Neural cell (in vitro differentiated cells): ENCODE data around the gene ATP1A4. TPM values are rescaled to one million over a fixed set of nuclear protein-coding genes. Genes with fewer than 3 reads are reported as not detected.

Experiments used
- H2AFZ ChIP-seq: fragments of 200-600, 300-800 bp; sonication (generic), shearing (Covaris generic); 2 replicates; pipeline ENCODE4 v1.6.0; 2014; ENCODE audit warnings: low read depth, mild to moderate bottlenecking, antibody characterized with exemption, low read length, moderate library complexity
- H3F3A ChIP-seq: fragments of 200-600 bp; shearing (Covaris generic); 2 replicates; pipeline ENCODE4 v1.6.1; 2016; ENCODE audit warnings: mild to moderate bottlenecking, moderate library complexity, mixed read lengths, antibody characterized with exemption, low read length; ENCODE audit not compliant: insufficient read depth, poor library complexity, severe bottlenecking
- H3K27ac ChIP-seq: fragments of 200-600, 300-800 bp; sonication (generic), shearing (Covaris generic); 2 replicates; pipeline ENCODE4 v1.5.1; 2014; ENCODE audit warnings: mild to moderate bottlenecking, low read length, moderate library complexity
- H3K27me3 ChIP-seq: fragments of 300-800, 200-600 bp; sonication (generic), shearing (Covaris generic); 2 replicates; pipeline ENCODE4 v1.6.0; 2014; ENCODE audit warnings: mild to moderate bottlenecking, low read depth, low read length, moderate library complexity; ENCODE audit not compliant: insufficient read depth
- H3K36me3 ChIP-seq: fragments of 300-800, 200-600 bp; sonication (generic), shearing (Covaris generic); 2 replicates; pipeline ENCODE4 v1.5.1; 2014; ENCODE audit warnings: mild to moderate bottlenecking, antibody characterized with exemption, low read length, moderate library complexity; ENCODE audit not compliant: insufficient read depth
- H3K4me2 ChIP-seq: fragments of 300-800, 200-600 bp; sonication (generic), shearing (Covaris generic); 2 replicates; pipeline ENCODE4 v1.6.0; 2014; ENCODE audit warnings: mild to moderate bottlenecking, low read length
- H3K4me3 ChIP-seq: fragments of 300-800, 200-600 bp; sonication (generic), shearing (Covaris generic); 2 replicates; pipeline ENCODE4 v1.5.1; 2014; ENCODE audit warnings: mild to moderate bottlenecking, low read length, moderate library complexity
- H3K79me2 ChIP-seq: fragments of 200-600 bp; shearing (Covaris generic); replicated peaks from 2 replicates; pipeline ENCODE4 v1.6.0; 2014; ENCODE audit warnings: mild to moderate bottlenecking, low read length, moderate library complexity; ENCODE audit not compliant: insufficient read depth
- H3K9ac ChIP-seq: fragments of 300-800, 200-600 bp; sonication (generic), shearing (Covaris generic); 2 replicates; pipeline ENCODE4 v1.6.1; 2016; ENCODE audit warnings: mild to moderate bottlenecking, low read length, mixed read lengths
- H3K9me2 ChIP-seq: fragments of 200-600 bp; shearing (Covaris generic); 2 replicates; pipeline ENCODE4 v1.6.1; 2016; ENCODE audit warnings: mild to moderate bottlenecking, low read length, mixed read lengths; ENCODE audit not compliant: insufficient read depth
- H3K9me3 ChIP-seq: fragments of 200-600, 300-800 bp; sonication (generic), shearing (Covaris generic); 2 replicates; pipeline ENCODE4 v1.6.1; 2016; ENCODE audit warnings: mild to moderate bottlenecking, mixed run types, low read length, moderate library complexity, mixed read lengths
- H4K20me1 ChIP-seq: fragments of 200-600 bp; shearing (Covaris generic); 2 replicates; pipeline ENCODE4 v1.6.1; 2016; ENCODE audit warnings: mild to moderate bottlenecking, mixed run types; ENCODE audit not compliant: insufficient read depth
- EP300 ChIP-seq: fragments of 450-650 bp; conservative IDR thresholded peaks from 2 replicates; pipeline ENCODE4 v1.6.1; 2014; ENCODE audit warnings: antibody characterized with exemption, mild to moderate bottlenecking, moderate library complexity; ENCODE audit not compliant: poor library complexity, severe bottlenecking
- EZH2 ChIP-seq: fragments of 200-600, 300-800 bp; shearing (Covaris generic), sonication (generic); IDR thresholded peaks from 2 replicates; pipeline ENCODE4 v1.6.1; 2014; ENCODE audit warnings: antibody characterized with exemption, low read length, borderline replicate concordance, mild to moderate bottlenecking; ENCODE audit not compliant: insufficient read depth, poor library complexity, severe bottlenecking
- MXI1 ChIP-seq: fragments of 450-650 bp; conservative IDR thresholded peaks from 2 replicates; pipeline ENCODE4 v1.6.1; 2014; ENCODE audit warnings: antibody characterized with exemption, mild to moderate bottlenecking; ENCODE audit not compliant: poor library complexity, severe bottlenecking
- POLR2AphosphoS5 ChIP-seq: IDR thresholded peaks from 2 replicates; pipeline ENCODE4 v1.6.1; 2012
- RAD21 ChIP-seq: fragments of 450-650 bp; conservative IDR thresholded peaks from 2 replicates; pipeline ENCODE4 v1.6.1; 2014; ENCODE audit warnings: antibody characterized with exemption, mild to moderate bottlenecking, moderate library complexity
- SMC3 ChIP-seq: fragments of 450-650 bp; conservative IDR thresholded peaks from 2 replicates; pipeline ENCODE4 v1.6.1; 2014; ENCODE audit warnings: antibody characterized with exemption, mild to moderate bottlenecking, moderate library complexity; ENCODE audit not compliant: poor library complexity
- TAF1 ChIP-seq: IDR thresholded peaks from 2 replicates; pipeline ENCODE4 v1.6.1; 2012; ENCODE audit warnings: low read depth
- polyA plus RNA-seq: library from polyadenylated mRNA; depleted of rRNA; stranded (reverse); fragments of >200 nt; gene quantifications from 2 replicates; pipeline ENCODE4 v1.2.3, GENCODE V29; 2014
- TF ChIP-seq, protein P1 (sequence below): IDR thresholded peaks from 2 replicates; pipeline ENCODE4 v1.6.1; 2012; ENCODE audit warnings: borderline replicate concordance
- TF ChIP-seq, protein P2 (sequence below): fragments of 450-650 bp; IDR thresholded peaks from 2 replicates; pipeline ENCODE4 v1.5.1; 2014; ENCODE audit warnings: antibody characterized with exemption, mild to moderate bottlenecking, moderate library complexity; ENCODE audit not compliant: poor library complexity, severe bottlenecking

The ATP1A4 gene
- polyA plus RNA-seq, 1 donor from 2014 or later = not detected

DNA sequence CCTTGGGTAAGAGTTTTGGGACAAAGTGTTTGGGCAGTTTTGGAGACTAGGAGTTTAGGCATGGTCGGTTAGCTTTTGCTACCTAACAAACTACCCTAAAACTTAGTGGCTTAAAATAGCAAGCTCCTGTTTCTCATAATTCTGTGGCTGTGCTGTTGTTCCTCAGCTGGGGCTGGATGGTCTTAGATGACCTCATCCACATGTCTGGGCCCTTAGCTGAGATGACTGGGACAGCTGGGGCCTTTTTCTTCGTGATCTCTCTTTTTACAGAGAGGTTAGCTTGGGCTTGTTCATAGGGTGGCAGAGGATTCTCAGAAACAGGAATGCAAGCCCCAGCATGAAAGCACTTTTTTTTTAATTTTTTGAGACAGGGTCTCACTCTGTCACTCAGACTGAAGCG lies 6.6 kb downstream of the ATP1A4 start:
- H3K27ac ChIP-seq = no peak overlapping the region
- H4K20me1 ChIP-seq = no peaks in the 10 kb centered on the region

DNA sequence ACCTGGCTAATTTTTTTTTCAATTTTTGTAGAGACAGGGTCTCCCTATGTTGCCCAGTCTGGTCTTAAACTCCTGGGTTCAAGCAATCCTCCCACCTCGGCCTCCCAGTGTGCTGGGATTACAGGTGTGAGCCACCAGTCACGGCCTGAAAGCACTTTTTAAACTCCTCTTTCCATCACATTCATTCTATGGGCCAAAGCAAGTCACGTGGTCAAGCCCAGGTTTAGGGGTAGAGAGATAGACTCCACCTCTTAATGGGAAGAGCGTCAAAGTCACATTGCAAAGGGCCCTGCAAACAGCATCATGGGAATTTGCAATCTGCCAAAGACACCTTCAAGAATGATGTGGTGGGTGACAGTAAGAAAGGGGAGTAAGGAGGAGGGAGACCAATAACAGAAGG lies 7.1 kb downstream of the ATP1A4 start:
- Histone ChIP-seq H3K27me3 (no peaks in the 10 kb centered on the region), H3K9ac (no peak overlapping the region), H3K4me3 (no peak overlapping the region), H3K27ac (no peak overlapping the region), H3K4me2 (no peak overlapping the region), H3K9me2 (no peaks in the 10 kb centered on the region), H4K20me1 (no peaks in the 10 kb centered on the region), H2AFZ (no peak overlapping the region), H3F3A (no peaks in the 10 kb centered on the region), H3K36me3 (no peaks in the 10 kb centered on the region), H3K79me2 (no peaks in the 10 kb centered on the region), H3K9me3 (no peaks in the 10 kb centered on the region)
- no peak for TF ChIP-seq EZH2

More for the DNA sequence above, 6.6 kb downstream of the ATP1A4 start:
- Histone ChIP-seq H3K27me3 (no peaks in the 10 kb centered on the region), H3K4me2 (no peak overlapping the region), H3K4me3 (no peak overlapping the region), H3K9ac (no peak overlapping the region), H3K79me2 (no peaks in the 10 kb centered on the region), H3K9me3 (no peaks in the 10 kb centered on the region), H3F3A (no peaks in the 10 kb centered on the region), H2AFZ (no peak overlapping the region), H3K36me3 (no peaks in the 10 kb centered on the region), H3K9me2 (no peaks in the 10 kb centered on the region)
- TF ChIP-seq, protein P1, sequence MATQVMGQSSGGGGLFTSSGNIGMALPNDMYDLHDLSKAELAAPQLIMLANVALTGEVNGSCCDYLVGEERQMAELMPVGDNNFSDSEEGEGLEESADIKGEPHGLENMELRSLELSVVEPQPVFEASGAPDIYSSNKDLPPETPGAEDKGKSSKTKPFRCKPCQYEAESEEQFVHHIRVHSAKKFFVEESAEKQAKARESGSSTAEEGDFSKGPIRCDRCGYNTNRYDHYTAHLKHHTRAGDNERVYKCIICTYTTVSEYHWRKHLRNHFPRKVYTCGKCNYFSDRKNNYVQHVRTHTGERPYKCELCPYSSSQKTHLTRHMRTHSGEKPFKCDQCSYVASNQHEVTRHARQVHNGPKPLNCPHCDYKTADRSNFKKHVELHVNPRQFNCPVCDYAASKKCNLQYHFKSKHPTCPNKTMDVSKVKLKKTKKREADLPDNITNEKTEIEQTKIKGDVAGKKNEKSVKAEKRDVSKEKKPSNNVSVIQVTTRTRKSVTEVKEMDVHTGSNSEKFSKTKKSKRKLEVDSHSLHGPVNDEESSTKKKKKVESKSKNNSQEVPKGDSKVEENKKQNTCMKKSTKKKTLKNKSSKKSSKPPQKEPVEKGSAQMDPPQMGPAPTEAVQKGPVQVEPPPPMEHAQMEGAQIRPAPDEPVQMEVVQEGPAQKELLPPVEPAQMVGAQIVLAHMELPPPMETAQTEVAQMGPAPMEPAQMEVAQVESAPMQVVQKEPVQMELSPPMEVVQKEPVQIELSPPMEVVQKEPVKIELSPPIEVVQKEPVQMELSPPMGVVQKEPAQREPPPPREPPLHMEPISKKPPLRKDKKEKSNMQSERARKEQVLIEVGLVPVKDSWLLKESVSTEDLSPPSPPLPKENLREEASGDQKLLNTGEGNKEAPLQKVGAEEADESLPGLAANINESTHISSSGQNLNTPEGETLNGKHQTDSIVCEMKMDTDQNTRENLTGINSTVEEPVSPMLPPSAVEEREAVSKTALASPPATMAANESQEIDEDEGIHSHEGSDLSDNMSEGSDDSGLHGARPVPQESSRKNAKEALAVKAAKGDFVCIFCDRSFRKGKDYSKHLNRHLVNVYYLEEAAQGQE = no peak
- TF ChIP-seq POLR2AphosphoS5 = no peak
- no peak for TF ChIP-seq EZH2
- TF ChIP-seq, protein P2, sequence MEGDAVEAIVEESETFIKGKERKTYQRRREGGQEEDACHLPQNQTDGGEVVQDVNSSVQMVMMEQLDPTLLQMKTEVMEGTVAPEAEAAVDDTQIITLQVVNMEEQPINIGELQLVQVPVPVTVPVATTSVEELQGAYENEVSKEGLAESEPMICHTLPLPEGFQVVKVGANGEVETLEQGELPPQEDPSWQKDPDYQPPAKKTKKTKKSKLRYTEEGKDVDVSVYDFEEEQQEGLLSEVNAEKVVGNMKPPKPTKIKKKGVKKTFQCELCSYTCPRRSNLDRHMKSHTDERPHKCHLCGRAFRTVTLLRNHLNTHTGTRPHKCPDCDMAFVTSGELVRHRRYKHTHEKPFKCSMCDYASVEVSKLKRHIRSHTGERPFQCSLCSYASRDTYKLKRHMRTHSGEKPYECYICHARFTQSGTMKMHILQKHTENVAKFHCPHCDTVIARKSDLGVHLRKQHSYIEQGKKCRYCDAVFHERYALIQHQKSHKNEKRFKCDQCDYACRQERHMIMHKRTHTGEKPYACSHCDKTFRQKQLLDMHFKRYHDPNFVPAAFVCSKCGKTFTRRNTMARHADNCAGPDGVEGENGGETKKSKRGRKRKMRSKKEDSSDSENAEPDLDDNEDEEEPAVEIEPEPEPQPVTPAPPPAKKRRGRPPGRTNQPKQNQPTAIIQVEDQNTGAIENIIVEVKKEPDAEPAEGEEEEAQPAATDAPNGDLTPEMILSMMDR = no peak
- TF ChIP-seq MXI1 = no peak
- no peak for TF ChIP-seq TAF1
- TF ChIP-seq RAD21 = no peak
- no peak for TF ChIP-seq EP300
- no peak for TF ChIP-seq SMC3

DNA sequence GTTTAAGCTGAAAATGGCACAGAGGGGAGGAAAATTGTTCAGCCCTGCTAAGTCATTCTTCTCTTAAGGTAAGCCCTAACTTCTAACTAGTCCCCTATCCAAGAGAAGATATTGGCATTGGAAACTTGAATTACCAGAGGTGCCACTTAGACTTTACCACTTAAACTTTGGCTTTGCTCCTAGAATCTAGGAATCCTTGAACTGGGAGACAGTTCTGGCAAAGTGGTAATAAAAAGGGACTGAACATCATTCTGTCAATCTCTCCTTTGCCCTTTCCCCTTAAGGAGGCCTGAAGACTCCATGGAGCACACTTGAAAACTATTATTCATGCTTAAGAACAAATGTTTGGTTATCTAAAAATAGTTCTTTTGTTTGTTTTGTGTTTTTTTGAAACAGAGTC lies 8.4 kb downstream of the ATP1A4 start:
- H3K36me3 ChIP-seq = no peaks in the 10 kb centered on the region
- H3F3A ChIP-seq = no peaks in the 10 kb centered on the region
- TF ChIP-seq, protein P1 = no peak
- TF ChIP-seq EZH2 (no peak), POLR2AphosphoS5 (no peak), EP300 (no peak), MXI1 (no peak), SMC3 (no peak), TAF1 (no peak), RAD21 (no peak)
- no peak overlapping the region for H3K27ac ChIP-seq
- no peaks in the 10 kb centered on the region for H3K79me2 ChIP-seq
- H2AFZ ChIP-seq = no peak overlapping the region
- H3K9me2 ChIP-seq = no peaks in the 10 kb centered on the region
- no peak overlapping the region for H3K9ac ChIP-seq
- no peaks in the 10 kb centered on the region for H4K20me1 ChIP-seq
- no peak overlapping the region for H3K4me2 ChIP-seq
- H3K9me3 ChIP-seq = no peaks in the 10 kb centered on the region
- H3K27me3 ChIP-seq = no peaks in the 10 kb centered on the region
- H3K4me3 ChIP-seq = no peak overlapping the region
